Purkinje cell (primary cell): Measurements from ENCODE around the gene VPS18. TPM values are rescaled to one million over a fixed set of nuclear protein-coding genes. Genes with fewer than 3 reads are reported as not detected.

Experiments used
- polyA plus RNA-seq: library from polyadenylated mRNA; unstranded; fragments of >200 nt; fragmentation: Nextera tagmentation; gene quantifications from 2 replicates; pipeline ENCODE4 v1.2.1, GENCODE V29; 2014

The VPS18 gene
- 9.3 and 11.5 TPM in 2 replicates for polyA plus RNA-seq

DNA sequence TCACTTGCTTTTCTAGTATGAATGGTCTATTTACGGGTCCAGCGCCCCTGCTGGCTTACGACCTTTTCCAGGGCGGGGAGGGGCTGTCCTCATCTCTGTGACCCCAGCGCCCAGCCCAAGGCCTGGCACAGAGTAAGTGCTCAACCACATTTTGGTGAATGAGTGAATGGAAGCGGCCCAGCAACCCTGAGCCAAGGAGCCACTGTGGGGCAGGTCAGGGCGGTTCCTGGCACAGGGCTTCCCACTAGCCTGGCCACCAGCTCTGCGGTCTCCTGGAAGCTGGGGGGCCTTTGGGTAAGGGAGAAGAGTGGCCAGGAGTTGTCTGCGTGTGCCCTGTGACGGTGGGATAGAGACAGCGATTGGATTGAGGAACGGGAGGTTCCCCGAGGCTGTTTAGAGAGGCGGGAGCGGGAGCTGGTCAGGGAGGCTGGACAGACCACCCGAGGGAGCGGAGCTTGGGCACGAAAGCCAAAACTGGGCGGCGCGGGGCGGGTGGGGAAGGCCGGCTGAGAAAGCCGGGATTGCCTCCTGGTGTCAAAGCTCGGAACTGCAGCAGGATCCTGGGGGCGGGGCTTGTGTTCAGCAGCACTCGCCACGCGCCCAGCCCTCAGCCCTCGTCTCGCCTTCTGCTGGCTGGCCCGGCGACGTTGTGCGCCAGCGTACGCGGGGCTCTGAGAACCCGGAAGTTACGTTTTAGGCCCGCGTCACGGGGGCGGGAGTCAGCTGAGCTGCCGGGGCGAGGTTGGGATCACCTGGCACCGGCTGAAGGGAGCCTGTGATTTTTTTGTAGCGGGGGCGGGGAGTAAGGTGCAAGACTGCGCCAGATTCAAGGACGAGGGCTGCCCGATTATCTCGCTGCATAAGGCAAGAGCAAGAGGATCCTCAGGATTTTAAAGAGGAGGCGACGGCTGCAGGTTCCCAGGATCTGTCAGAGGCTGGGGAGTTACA, at the start of gene VPS18:
Gene VPS18, plus strand, starts transcription at position 718 of the 948 bp plus-strand sequence. CDS start 319 bp downstream, outside the sequence.

GRCh38 chr15:40873694-40874561, 20.3 kb upstream of the VPS18 start, which contains the start of gene RHOV:
Gene RHOV (minus strand): TSS chr15:40874234. CDS start chr15:40874139, 95 bp downstream.

DNA sequence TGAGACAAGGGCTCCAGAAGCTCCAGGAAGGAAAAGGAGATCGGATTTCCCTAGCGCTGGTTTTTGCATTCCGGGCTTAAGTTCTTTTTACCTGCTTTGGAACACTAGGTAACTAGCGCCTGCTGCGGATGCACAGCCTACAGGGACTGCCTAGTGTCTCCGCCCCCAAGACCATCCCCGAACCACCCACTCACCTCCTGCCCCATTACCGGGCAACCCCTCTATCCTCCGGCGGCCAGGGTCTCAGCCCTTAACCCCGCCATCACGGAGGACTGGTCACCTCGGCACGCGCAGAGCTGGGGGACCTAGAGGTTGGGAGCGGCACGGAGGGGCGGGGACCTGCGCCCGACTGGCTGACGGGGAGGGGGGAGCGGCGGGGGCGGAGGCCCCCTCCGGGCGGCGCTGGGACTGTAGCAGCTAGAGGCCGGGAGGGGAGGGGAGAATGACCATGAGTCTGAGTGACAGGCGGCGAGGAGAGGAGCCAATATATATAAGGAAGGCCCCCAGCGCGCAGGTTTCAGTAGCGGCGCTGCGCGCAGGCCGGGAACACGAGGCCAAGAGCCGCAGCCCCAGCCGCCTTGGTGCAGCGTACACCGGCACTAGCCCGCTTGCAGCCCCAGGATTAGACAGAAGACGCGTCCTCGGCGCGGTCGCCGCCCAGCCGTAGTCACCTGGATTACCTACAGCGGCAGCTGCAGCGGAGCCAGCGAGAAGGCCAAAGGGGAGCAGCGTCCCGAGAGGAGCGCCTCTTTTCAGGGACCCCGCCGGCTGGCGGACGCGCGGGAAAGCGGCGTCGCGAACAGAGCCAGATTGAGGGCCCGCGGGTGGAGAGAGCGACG, 34.8 kb downstream of the VPS18 start, which contains the start of gene DLL4:
Gene DLL4, plus strand, starts transcription at position 520 of the 839 bp plus-strand sequence. CDS start 329 bp downstream, outside the sequence.

GRCh38 chr15:40952901-40953712, 58.9 kb downstream of the VPS18 start, which contains the start of gene CHAC1:
Gene CHAC1 (plus strand): TSS chr15:40953471. CDS start chr15:40953584, 113 bp downstream.

Other genes with a start within 250 kb of the VPS18 start
- 2.2 TPM in 1 of 2 replicates, not detected in the other for gene RAD51, start 199.3 kb upstream of the VPS18 start, polyA plus RNA-seq
- 22.7 and 31.4 TPM in 2 replicates for gene RMDN3, start 139.2 kb upstream of the VPS18 start, polyA plus RNA-seq
- 80.5 and 108 TPM in 2 replicates for gene GCHFR, start 130.4 kb upstream of the VPS18 start, polyA plus RNA-seq
- 0.21 TPM in 1 of 2 replicates, not detected in the other for gene C15orf62, start 124.5 kb upstream of the VPS18 start, polyA plus RNA-seq
- 1.5 and 2.9 TPM in 2 replicates for gene ZFYVE19, start 87.4 kb upstream of the VPS18 start, polyA plus RNA-seq
- 11.7 and 25.3 TPM in 2 replicates for gene DNAJC17, start 87.0 kb upstream of the VPS18 start, polyA plus RNA-seq
- gene PPP1R14D, start 65.7 kb upstream of the VPS18 start, polyA plus RNA-seq: not detected in 2 replicates
- gene SPINT1, start 50.4 kb upstream of the VPS18 start, polyA plus RNA-seq: not detected in 2 replicates
- gene RHOV, start 20.2 kb upstream of the VPS18 start, polyA plus RNA-seq: 0.36 TPM in 1 of 2 replicates, not detected in the other
- gene DLL4, start 34.9 kb downstream of the VPS18 start, polyA plus RNA-seq: 0.08 TPM in 1 of 2 replicates, not detected in the other
- 3.4 and 4.8 TPM in 2 replicates for gene CHAC1, start 59.0 kb downstream of the VPS18 start, polyA plus RNA-seq
- 2.9 and 4.2 TPM in 2 replicates for gene INO80, start 221.8 kb downstream of the VPS18 start, polyA plus RNA-seq